Neural crest cell (in vitro differentiated cells): Measurements from ENCODE around the gene AATF. TPM values are rescaled to one million over a fixed set of nuclear protein-coding genes. Genes with fewer than 3 reads are reported as not detected.

Source experiments
- DNase-seq: peaks from one replicate; pipeline ENCODE4 v3.0.0; 2021; ENCODE audit warnings: low read depth, mixed read lengths, low spot score
- H3K27ac Mint-ChIP-seq: one replicate; pipeline ENCODE4 v1.8.0; 2021; ENCODE audit warnings: mild to moderate bottlenecking, mixed read lengths; ENCODE audit not compliant: unreplicated experiment
- H3K27me3 Mint-ChIP-seq: 2 replicates; pipeline ENCODE4 v1.8.0; 2021; ENCODE audit warnings: low read depth, mild to moderate bottlenecking, mixed read lengths
- H3K36me3 Mint-ChIP-seq: 2 replicates; pipeline ENCODE4 v1.8.0; 2021; ENCODE audit warnings: low read depth, mild to moderate bottlenecking, mixed read lengths
- H3K4me1 Mint-ChIP-seq: 2 replicates; pipeline ENCODE4 v1.8.0; 2021; ENCODE audit warnings: mixed read lengths
- H3K4me3 Mint-ChIP-seq: one replicate; pipeline ENCODE4 v1.8.0; 2021; ENCODE audit warnings: mild to moderate bottlenecking, mixed read lengths
- H3K9me3 Mint-ChIP-seq: 2 replicates; pipeline ENCODE4 v1.8.0; 2021; ENCODE audit warnings: mixed read lengths
- total RNA-seq: library from RNA; stranded (reverse); gene quantifications from 2 replicates; pipeline ENCODE4 v1.2.1, GENCODE V29; 2021
- TF ChIP-seq, protein P1 (sequence below): fragments of 200-600 bp; sonication (generic); conservative IDR thresholded peaks from 2 replicates; pipeline ENCODE4 v1.5.0; 2021; ENCODE audit warnings: antibody characterized with exemption, mild to moderate bottlenecking

Gene AATF
- total RNA-seq, 1 donor from 2014 or later, result 68.3 TPM

DNA sequence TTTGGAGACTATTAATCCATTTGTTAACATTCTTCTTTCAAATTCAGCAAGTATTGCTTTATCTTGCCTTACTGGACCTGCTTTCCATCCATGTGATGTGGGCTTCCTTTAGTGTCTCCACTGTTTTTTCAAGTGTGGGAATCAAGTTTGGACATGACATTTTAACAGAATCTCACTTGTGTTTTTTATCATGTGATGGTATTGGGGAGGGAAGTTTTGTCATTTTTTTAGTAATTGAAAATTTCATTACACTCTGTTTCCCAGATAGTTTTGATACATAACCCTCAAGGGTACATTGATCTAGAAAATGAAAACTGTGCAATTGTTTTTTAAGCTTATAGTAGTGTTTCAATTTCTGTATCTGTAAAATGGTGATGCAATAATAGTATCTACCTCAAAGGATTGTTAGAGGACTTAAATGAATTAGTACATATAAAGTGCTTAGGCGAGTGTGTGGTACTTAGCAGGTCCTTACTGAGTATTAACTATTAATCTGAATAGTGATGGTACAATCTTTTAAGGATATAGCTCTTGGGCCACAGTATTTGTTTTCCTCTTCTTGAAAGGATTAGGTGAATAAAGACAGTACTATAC, 27.3 kb downstream of the AATF start:
- no peaks in the 10 kb centered on the region for H3K27me3 Mint-ChIP-seq
- H3K4me1 Mint-ChIP-seq, result peaks cover 31% of the 10 kb centered on the region
- no peak overlapping the region for H3K27ac Mint-ChIP-seq
- no peak overlapping the region for H3K4me3 Mint-ChIP-seq
- TF ChIP-seq, protein P1, sequence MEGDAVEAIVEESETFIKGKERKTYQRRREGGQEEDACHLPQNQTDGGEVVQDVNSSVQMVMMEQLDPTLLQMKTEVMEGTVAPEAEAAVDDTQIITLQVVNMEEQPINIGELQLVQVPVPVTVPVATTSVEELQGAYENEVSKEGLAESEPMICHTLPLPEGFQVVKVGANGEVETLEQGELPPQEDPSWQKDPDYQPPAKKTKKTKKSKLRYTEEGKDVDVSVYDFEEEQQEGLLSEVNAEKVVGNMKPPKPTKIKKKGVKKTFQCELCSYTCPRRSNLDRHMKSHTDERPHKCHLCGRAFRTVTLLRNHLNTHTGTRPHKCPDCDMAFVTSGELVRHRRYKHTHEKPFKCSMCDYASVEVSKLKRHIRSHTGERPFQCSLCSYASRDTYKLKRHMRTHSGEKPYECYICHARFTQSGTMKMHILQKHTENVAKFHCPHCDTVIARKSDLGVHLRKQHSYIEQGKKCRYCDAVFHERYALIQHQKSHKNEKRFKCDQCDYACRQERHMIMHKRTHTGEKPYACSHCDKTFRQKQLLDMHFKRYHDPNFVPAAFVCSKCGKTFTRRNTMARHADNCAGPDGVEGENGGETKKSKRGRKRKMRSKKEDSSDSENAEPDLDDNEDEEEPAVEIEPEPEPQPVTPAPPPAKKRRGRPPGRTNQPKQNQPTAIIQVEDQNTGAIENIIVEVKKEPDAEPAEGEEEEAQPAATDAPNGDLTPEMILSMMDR, result no peak
- no peaks in the 10 kb centered on the region for H3K9me3 Mint-ChIP-seq
- H3K36me3 Mint-ChIP-seq, result no peaks in the 10 kb centered on the region
- DNase-seq, result no peak

DNA sequence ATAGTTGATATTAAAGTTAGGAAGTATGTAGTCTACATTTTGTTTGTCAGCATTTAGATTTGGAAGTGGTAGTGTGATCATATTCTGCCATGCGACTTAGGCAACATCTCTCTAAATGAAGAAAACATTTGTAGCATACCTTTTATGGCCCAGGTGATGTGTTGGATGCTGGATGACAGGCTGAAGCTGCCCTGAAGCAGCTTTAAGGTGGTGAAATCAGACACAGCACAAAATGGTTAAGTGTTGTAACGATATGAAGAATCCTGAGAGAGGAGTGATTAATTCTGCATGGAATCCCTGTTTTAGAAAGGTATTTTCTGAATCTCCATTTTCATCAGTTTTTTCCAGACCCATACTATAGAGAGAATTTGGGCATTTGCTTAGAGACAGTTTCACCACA, 28.3 kb downstream of the AATF start:
- DNase-seq, result no peak
- TF ChIP-seq, protein P1, result no peak
- Mint-ChIP-seq H3K9me3 (no peaks in the 10 kb centered on the region), H3K27me3 (no peaks in the 10 kb centered on the region), H3K36me3 (no peaks in the 10 kb centered on the region), H3K27ac (no peak overlapping the region), H3K4me3 (no peak overlapping the region), H3K4me1 (peaks cover 31% of the 10 kb centered on the region)

DNA sequence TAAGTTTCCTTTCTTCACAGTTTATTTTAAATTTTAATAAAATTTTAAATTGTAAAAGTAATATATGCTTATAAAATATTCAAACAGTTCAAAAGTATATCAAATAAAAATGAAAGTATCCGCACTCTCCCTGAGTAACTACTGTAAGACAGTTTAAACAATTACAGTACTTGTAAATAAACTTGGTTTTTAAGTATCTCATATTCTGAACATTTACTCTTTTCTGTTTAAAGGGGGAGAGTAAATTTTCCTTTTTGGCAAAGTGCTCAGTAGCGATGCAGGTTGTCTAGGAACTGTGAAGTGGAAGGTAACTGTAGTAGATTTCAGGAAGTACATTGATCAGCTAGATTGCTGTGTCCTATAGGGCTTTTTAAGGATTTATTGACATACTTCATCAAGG, 28.8 kb downstream of the AATF start:
- Mint-ChIP-seq H3K4me1 (peaks cover 31% of the 10 kb centered on the region), H3K27me3 (no peaks in the 10 kb centered on the region), H3K4me3 (no peak overlapping the region), H3K9me3 (no peaks in the 10 kb centered on the region), H3K27ac (no peak overlapping the region), H3K36me3 (no peaks in the 10 kb centered on the region)
- DNase-seq, result no peak
- TF ChIP-seq, protein P1, result no peak

DNA sequence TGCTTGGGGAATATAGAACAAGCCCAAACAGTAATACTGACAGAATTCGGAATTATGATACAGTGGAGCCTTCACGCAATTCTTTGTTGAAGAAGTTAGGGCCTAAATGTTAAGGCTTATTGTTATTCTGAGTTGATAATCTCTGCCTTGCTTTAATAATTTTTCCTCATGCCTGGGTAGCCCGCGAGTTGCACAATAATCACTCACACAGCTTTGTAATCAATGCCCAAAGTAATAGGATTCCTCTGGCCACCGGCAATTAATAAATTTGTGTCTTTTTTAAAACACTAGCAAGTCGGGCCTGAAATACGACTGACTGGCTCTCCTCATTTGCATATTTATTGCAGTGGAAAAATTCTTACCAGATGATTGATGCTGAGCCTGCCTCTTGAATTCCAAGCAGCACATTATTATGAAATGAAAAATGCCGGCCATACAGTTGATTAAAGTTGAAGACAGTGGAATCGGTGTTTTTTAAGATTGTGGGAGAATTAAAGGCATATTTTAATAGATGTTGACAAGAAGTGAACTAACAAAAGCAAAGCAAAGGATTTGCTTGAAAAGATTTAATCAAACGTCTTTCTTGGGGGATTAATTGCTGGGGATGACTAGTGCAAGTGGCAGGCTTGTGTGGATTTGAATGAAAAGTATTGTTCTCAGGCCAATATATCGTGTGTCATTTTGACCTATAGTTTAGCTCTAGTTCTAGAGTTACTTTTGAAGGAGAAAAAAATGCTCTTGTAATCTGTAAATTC, 30.2 kb downstream of the AATF start:
- no peaks in the 10 kb centered on the region for H3K36me3 Mint-ChIP-seq
- H3K4me3 Mint-ChIP-seq, result peak overlapping the region; percentile 0
- TF ChIP-seq, protein P1, result no peak
- H3K9me3 Mint-ChIP-seq, result no peaks in the 10 kb centered on the region
- peaks cover 24% of the 10 kb centered on the region for H3K4me1 Mint-ChIP-seq
- DNase-seq, result no peak
- peak overlapping the region; percentile 24 for H3K27ac Mint-ChIP-seq
- no peaks in the 10 kb centered on the region for H3K27me3 Mint-ChIP-seq

DNA sequence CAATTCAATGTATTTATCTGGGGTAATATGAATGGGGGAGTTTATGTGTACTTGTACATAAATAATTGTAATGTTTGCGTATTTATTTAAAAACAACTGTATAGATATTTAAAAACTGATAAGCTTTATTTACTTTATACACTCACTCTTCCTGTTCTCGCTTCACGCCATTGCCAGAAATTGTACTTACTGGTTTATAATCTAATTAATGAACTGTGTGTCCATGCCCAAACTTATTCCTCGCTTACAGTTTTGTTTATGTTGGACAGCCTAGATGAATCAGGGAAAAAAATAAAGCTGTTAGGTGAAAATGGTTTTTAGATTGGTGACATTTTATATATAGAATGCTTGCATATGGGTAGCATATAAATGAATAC, 30.8 kb downstream of the AATF start:
- peak overlapping the region; percentile 0 for H3K4me3 Mint-ChIP-seq
- no peaks in the 10 kb centered on the region for H3K9me3 Mint-ChIP-seq
- DNase-seq, result no peak
- H3K4me1 Mint-ChIP-seq, result peaks cover 24% of the 10 kb centered on the region
- no peaks in the 10 kb centered on the region for H3K36me3 Mint-ChIP-seq
- peak overlapping the region; percentile 24 for H3K27ac Mint-ChIP-seq
- TF ChIP-seq, protein P1, result no peak
- no peaks in the 10 kb centered on the region for H3K27me3 Mint-ChIP-seq
